ENCODE results near the gene GAPDH.

Gene GAPDH

DNA sequence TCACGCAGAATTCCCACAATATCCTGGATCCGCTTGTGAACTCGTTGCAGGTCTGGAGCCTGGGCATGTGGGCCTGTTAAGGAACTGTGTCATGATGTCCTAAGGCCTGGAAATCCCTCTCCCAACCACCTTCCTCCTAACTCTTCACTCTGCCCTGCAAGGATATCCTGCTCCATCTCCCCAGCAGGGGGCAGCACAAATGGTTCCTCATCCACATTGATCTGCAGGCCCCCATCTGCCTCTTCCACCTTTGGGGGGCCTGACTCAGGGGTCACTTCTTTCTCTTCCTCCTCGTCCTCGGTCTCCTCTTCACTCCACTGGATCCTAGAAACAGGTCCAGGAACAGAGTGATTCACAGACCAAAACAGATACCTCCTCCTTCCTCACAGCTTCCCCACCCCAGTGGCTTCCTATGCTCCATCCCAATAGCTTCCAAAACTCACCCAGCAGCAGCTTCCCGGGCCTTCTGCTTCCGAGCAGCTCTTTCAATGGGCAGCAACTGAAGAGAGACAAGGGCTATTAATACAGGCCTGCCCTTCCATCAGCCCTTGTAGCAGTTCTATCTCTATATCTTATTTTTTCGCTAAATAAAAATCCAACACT, 29.2 kb downstream of the GAPDH start:
- peak; percentile 61 for DNase-seq (ENCODE audit: low read depth)
- TF ChIP-seq, protein P1, sequence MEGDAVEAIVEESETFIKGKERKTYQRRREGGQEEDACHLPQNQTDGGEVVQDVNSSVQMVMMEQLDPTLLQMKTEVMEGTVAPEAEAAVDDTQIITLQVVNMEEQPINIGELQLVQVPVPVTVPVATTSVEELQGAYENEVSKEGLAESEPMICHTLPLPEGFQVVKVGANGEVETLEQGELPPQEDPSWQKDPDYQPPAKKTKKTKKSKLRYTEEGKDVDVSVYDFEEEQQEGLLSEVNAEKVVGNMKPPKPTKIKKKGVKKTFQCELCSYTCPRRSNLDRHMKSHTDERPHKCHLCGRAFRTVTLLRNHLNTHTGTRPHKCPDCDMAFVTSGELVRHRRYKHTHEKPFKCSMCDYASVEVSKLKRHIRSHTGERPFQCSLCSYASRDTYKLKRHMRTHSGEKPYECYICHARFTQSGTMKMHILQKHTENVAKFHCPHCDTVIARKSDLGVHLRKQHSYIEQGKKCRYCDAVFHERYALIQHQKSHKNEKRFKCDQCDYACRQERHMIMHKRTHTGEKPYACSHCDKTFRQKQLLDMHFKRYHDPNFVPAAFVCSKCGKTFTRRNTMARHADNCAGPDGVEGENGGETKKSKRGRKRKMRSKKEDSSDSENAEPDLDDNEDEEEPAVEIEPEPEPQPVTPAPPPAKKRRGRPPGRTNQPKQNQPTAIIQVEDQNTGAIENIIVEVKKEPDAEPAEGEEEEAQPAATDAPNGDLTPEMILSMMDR (conservative IDR thresholded peaks at IDR 0.05; ENCODE audit: low read depth, low read length): peak; percentile 82
- no peak overlapping the region for H3K4me3 ChIP-seq (ENCODE audit: low read depth, low read length)

DNA sequence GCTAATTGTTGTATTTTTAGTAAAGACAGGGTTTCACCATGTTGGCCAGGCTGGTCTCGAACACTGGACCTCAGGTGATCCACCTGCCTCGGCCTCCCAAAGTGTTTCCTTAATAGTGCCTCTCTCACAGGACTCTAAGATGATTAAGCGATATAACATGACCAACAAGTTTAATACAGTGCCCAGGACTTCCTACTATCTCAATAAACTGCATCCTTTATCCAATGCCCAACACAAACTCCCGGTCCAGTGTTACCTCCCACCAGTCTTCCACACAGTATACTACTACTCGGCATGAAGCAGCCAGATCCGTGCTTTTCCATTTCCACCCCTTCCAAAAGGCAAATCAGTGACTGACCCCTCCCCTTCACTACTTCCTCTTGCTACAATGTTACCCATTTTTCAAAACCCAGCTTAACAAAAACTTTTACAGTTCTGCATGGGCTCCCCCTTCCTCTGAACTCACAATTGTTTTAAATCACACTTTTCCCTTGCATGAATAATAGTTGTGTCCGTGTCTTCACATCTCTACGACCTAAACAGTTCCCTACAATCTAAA, 32.9 kb downstream of the GAPDH start:
- TF ChIP-seq, protein P1 (conservative IDR thresholded peaks at IDR 0.05; ENCODE audit: low read depth, low read length): no peak
- DNase-seq (ENCODE audit: low read depth): no peak
- H3K4me3 ChIP-seq (ENCODE audit: low read depth, low read length): peak overlapping the region; percentile 91

DNA sequence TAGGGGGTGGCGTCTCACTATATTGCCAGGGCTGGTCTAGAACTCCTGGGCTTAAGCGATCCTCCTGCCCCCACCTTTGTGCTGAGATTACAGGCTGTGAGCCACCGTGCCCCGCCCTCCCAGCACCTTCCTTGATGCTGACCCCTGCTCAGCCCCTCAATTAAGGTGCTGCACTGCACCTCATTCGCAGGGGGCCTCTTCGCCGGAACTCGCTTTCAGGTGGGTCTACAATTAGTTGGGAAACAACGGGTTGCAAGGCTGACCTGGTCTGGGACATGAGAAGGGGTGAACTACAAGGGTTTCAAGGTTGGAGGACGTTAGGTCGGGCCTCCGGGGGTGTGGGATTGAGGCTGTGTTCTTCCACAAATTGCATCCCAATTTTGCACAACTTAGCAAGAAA, 35.0 kb downstream of the GAPDH start:
- TF ChIP-seq, protein P1 (conservative IDR thresholded peaks at IDR 0.05; ENCODE audit: low read depth, low read length): no peak
- DNase-seq (ENCODE audit: low read depth): no peak
- no peak overlapping the region for H3K4me3 ChIP-seq (ENCODE audit: low read depth, low read length)

DNA sequence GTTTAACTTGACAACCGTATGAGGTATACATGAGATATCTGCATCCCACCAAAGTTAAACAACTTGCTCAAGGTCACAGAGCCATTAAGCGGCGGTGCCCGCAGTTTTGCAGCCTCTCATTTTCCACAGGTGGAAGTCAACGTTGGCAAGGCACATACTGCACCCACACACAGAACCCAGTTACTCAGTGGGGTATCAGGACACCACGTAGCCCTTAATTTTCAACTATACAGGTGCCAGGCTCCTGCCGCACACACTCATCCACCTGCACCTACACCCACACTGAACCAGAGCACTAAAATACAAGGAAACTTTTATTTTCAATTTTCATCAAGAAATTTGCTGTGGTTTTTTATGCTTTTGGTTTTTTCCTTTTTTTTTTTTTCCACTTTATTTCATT, 35.5 kb downstream of the GAPDH start:
- no peak for DNase-seq (ENCODE audit: low read depth)
- TF ChIP-seq, protein P1 (conservative IDR thresholded peaks at IDR 0.05; ENCODE audit: low read depth, low read length): no peak
- no peak overlapping the region for H3K4me3 ChIP-seq (ENCODE audit: low read depth, low read length)

DNA sequence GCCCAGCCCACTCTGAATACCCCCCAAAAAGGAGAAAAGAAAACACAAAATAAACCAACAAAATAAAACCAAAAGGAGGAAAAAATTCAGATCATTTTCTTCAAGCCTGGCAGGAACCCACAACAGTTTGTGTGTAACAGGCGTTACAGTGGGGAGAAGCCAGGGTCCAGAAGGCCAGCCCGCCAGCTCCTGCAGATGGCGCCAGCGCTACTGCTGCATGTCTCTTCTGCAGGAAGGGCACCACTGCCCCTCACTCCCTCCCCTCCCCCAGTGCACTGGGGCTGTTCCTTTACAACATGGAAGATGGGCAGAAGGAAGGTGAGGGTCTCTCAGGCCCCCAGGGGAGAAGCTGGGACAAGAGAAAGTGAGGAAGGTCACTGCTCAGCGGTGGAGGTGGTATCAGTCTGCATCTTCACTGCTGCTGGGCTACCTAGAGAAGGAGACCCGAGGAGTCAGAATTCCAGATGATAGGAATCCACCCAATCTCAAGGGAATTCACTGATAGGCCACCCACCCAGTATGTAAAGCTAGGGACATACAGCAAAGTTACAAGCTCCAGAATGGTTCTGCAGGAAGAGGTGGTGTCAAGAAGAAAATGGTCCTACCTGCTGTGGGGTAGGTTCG, 36.1 kb downstream of the GAPDH start:
- TF ChIP-seq, protein P1 (conservative IDR thresholded peaks at IDR 0.05; ENCODE audit: low read depth, low read length): peak; percentile 60
- H3K4me3 ChIP-seq (ENCODE audit: low read depth, low read length): no peak overlapping the region
- DNase-seq (ENCODE audit: low read depth): peak; percentile 52

DNA sequence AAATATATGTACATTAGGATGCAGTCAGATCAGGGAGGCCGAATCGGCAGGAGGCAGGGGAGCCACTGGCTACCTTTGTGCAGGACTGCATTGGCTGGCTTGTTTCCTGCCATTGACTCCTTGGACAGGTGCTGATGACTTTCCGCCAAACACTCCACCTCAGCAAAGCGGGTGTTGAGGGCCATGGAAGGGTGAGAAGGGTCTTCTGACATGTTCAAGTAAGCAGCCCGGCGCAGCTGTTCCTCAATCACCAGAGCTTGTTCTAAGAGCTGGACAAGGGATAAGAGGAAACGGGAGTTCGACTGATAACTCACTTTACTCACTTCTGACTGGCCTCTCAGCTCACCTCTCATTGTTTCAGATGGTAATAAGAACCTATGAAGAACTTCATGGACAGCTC, 38.7 kb downstream of the GAPDH start:
- no peak for DNase-seq (ENCODE audit: low read depth)
- TF ChIP-seq, protein P1 (conservative IDR thresholded peaks at IDR 0.05; ENCODE audit: low read depth, low read length): no peak
- no peak overlapping the region for H3K4me3 ChIP-seq (ENCODE audit: low read depth, low read length)

Measured in choroid plexus epithelial cell (primary cell).